DND-41 (cell line): Measurements from ENCODE around the gene SYT9.
"Not testable (repeated sequence)": the region's sequence is repeated elsewhere in the genome, so short reads cannot be mapped to it uniquely, and the experiment has no call there.

Experiments used
- EZH2 ChIP-seq: IDR thresholded peaks from 3 replicates; pipeline ENCODE4 v1.6.1; 2012; ENCODE audit warnings: borderline replicate concordance, low read depth, mild to moderate bottlenecking, moderate library complexity, low read length, inconsistent platforms; ENCODE audit not compliant: severe bottlenecking
- TF ChIP-seq, protein P1 (sequence below): IDR thresholded peaks from 2 replicates; pipeline ENCODE4 v1.5.1; 2012; ENCODE audit warnings: borderline replicate concordance, low read length, moderate library complexity, mild to moderate bottlenecking; ENCODE audit not compliant: poor library complexity, severe bottlenecking; ENCODE audit errors: extremely low read depth

DNA sequence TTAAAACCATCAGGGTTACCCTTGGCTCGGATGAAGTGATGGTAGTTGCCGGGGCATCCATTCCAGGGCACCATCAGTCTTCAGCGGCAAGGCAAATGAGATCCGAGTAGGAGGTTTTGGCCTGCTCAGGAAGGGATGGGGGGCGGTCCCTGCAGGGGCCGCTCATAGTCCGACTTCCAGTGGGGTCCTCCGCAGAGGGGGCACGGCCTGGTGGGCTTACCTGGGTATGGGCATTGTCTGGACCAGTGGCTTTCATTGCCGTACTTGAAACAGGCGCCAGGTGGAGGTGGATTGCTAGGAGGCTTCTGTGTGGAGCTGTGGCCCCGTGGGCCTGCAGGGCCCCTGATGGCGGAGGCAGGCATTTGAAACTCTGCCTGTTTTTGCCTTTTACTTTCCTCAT is 266.0 kb downstream of the SYT9 start:
- TF ChIP-seq, protein P1, sequence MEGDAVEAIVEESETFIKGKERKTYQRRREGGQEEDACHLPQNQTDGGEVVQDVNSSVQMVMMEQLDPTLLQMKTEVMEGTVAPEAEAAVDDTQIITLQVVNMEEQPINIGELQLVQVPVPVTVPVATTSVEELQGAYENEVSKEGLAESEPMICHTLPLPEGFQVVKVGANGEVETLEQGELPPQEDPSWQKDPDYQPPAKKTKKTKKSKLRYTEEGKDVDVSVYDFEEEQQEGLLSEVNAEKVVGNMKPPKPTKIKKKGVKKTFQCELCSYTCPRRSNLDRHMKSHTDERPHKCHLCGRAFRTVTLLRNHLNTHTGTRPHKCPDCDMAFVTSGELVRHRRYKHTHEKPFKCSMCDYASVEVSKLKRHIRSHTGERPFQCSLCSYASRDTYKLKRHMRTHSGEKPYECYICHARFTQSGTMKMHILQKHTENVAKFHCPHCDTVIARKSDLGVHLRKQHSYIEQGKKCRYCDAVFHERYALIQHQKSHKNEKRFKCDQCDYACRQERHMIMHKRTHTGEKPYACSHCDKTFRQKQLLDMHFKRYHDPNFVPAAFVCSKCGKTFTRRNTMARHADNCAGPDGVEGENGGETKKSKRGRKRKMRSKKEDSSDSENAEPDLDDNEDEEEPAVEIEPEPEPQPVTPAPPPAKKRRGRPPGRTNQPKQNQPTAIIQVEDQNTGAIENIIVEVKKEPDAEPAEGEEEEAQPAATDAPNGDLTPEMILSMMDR = not testable (repeated sequence)
- TF ChIP-seq EZH2 = not testable (repeated sequence)
